ENCODE data around the gene KRT26.

- TF ChIP-seq, protein P1, sequence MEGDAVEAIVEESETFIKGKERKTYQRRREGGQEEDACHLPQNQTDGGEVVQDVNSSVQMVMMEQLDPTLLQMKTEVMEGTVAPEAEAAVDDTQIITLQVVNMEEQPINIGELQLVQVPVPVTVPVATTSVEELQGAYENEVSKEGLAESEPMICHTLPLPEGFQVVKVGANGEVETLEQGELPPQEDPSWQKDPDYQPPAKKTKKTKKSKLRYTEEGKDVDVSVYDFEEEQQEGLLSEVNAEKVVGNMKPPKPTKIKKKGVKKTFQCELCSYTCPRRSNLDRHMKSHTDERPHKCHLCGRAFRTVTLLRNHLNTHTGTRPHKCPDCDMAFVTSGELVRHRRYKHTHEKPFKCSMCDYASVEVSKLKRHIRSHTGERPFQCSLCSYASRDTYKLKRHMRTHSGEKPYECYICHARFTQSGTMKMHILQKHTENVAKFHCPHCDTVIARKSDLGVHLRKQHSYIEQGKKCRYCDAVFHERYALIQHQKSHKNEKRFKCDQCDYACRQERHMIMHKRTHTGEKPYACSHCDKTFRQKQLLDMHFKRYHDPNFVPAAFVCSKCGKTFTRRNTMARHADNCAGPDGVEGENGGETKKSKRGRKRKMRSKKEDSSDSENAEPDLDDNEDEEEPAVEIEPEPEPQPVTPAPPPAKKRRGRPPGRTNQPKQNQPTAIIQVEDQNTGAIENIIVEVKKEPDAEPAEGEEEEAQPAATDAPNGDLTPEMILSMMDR (conservative IDR thresholded peaks at IDR 0.05; ENCODE audit: low read depth, low read length) = no peak
- no peak for TF ChIP-seq EZH2 (IDR thresholded peaks at IDR 0.05; ENCODE audit: borderline replicate concordance, low read depth, low read length, poor library complexity, severe bottlenecking)
These were observed 40.6 kb upstream of the KRT26 start for GRCh38 chr17:40812639-40813038.

Data from A673 (cell line).